K562 (cell line): ENCODE results near the gene KIF12. TPM values are rescaled to one million over a fixed set of nuclear protein-coding genes. Genes with fewer than 3 reads are reported as not detected.

ENCODE experiments used
- ATAC-seq: fragments of 200-7000 bp; cut with Tn5 transposase; 3 replicates; pipeline ENCODE4 v1.9.1; 2020; ENCODE audit warnings: moderate library complexity
- BruUV-seq: library from RNA; stranded (reverse); fragments of 400-500 nt; replicated peaks from 2 replicates; lab custom pipeline; 2021; lab: Mats Ljungman, UMichigan
- CTCF ChIA-PET: fragments of 300-600 bp; formaldehyde crosslinking; extraction: SDS; loops from one replicate; lab custom pipeline; 2021; ENCODE audit warnings: low intra/inter-chr PET ratio; lab: Yijun Ruan, JAX
- POLR2A ChIA-PET: fragments of 300-600, 350-650 bp; sonication (Branson Sonifier 250); formaldehyde crosslinking; extraction: SDS; loops from one replicate; lab custom pipeline; 2021; ENCODE audit warnings: antibody characterized with exemption, inconsistent platforms; lab: Yijun Ruan, JAX
- DNase-seq, 4 experiments: peaks; one replicate each; pipeline versions ENCODE4 v3.0.0 to v3.0.0-alpha.2; 2011 to 2018; ENCODE audit warnings: low spot score in 3 of 4, mixed read lengths in 3 of 4; ENCODE audit errors: extremely low read depth in 1 of 4
- FAIRE-seq: peaks from 2 replicates; lab custom pipeline; 2011; peaks lifted over from hg19 to GRCh38; lab: Jason Lieb, UNC
- H2AFZ ChIP-seq: 2 replicates; pipeline ENCODE4 v1.6.0; 2011; ENCODE audit warnings: low read depth, low read length, control low read depth, inconsistent platforms
- H3K27ac ChIP-seq: fragments of 200-600 bp; 3 replicates; pipeline ENCODE4 v1.8.0; 2011; ENCODE audit warnings: low read depth, mild to moderate bottlenecking, control low read depth, inconsistent platforms, low read length, moderate library complexity, mixed read lengths; ENCODE audit errors: extremely low read depth
- H3K27me3 ChIP-seq, 2 experiments: fragments of 300-600 bp in 1 of 2; 2 replicates in 1 of 2; 3 replicates in 1 of 2; pipeline versions ENCODE4 v1.6.0 to v1.8.0; 2011; ENCODE audit warnings: inconsistent platforms in 2 of 2, low read length in 2 of 2, mild to moderate bottlenecking in 1 of 2, mixed read lengths in 1 of 2, moderate library complexity in 1 of 2; ENCODE audit not compliant: control insufficient read depth in 2 of 2, insufficient read depth in 2 of 2
- H3K36me3 ChIP-seq: fragments of 300-600 bp; 3 replicates; pipeline ENCODE4 v1.8.0; 2011; ENCODE audit warnings: mild to moderate bottlenecking, low read length, inconsistent platforms; ENCODE audit not compliant: control insufficient read depth, insufficient read depth
- H3K4me1 ChIP-seq, 2 experiments: fragments of 200-600 bp in 1 of 2; replicated peaks in 1 of 2; 2 replicates in 1 of 2; 3 replicates in 1 of 2; pipeline versions ENCODE4 v1.5.1 to v1.8.0; 2011; ENCODE audit warnings: inconsistent platforms in 2 of 2, low read length in 2 of 2, mild to moderate bottlenecking in 1 of 2, mixed read lengths in 1 of 2, moderate library complexity in 1 of 2; ENCODE audit not compliant: control insufficient read depth in 2 of 2, insufficient read depth in 2 of 2
- H3K4me2 ChIP-seq: 2 replicates; pipeline ENCODE4 v1.6.1; 2011; ENCODE audit warnings: low read length, control low read depth, inconsistent platforms, mixed read lengths; ENCODE audit not compliant: insufficient read depth
- H3K4me3 ChIP-seq: fragments of 200-600 bp; sonication (generic), shearing (Covaris generic); 2 replicates; pipeline ENCODE4 v1.5.1; 2016; ENCODE audit warnings: control low read depth, inconsistent platforms
- H3K79me2 ChIP-seq: fragments of 200-600 bp; 3 replicates; pipeline ENCODE4 v1.8.0; 2011; ENCODE audit warnings: low read length, inconsistent platforms; ENCODE audit not compliant: control insufficient read depth, insufficient read depth
- H3K9ac ChIP-seq, 2 experiments: 2 replicates each; pipeline versions ENCODE4 v1.6.0 to v1.6.1; 2011; ENCODE audit warnings: low read depth in 2 of 2, low read length in 2 of 2, control low read depth in 1 of 2, inconsistent platforms in 1 of 2, mild to moderate bottlenecking in 1 of 2, mixed read lengths in 1 of 2; ENCODE audit not compliant: insufficient read depth in 1 of 2
- H3K9me1 ChIP-seq: one replicate; pipeline ENCODE4 v1.6.0; 2011; ENCODE audit warnings: inconsistent platforms, mild to moderate bottlenecking, low read length, moderate library complexity; ENCODE audit not compliant: control insufficient read depth, insufficient read depth
- H3K9me3 ChIP-seq: replicated peaks from 2 replicates; pipeline ENCODE4 v1.5.1; 2011; ENCODE audit warnings: low read depth, low read length, inconsistent platforms; ENCODE audit not compliant: control insufficient read depth, insufficient read depth
- H4K20me1 ChIP-seq: replicated peaks from 2 replicates; pipeline ENCODE4 v1.6.1; 2011; ENCODE audit warnings: low read length, inconsistent platforms, mixed read lengths; ENCODE audit not compliant: control insufficient read depth, insufficient read depth
- PHF21A ChIP-seq: fragments of 450-650 bp; IDR thresholded peaks from 2 replicates; pipeline ENCODE4 v1.6.1; 2017; ENCODE audit warnings: low read depth, borderline replicate concordance
- WGBS: fragments of 100-300 bp; shearing (Covaris generic); methylation state at CpG from one replicate; pipeline ENCODE4 v1.1.6; 2016; ENCODE audit warnings: low coverage, mixed read lengths; ENCODE audit not compliant: insufficient coverage; ENCODE audit errors: missing lambda C conversion rate; 5-methylcytosine and 5-hydroxymethylcytosine counted together
- in situ Hi-C: fragments of 300-500 bp; cut with MboI; formaldehyde crosslinking; loops from 4 replicates; pipeline ENCODE4 v1.15.0; 2018; ENCODE audit warnings: inconsistent platforms, mixed read lengths
- intact Hi-C: fragments of 100-400 bp; cut with micrococcal nuclease; formaldehyde crosslinking; loops from 2 replicates; pipeline ENCODE4 v1.14.2; 2022
- polyA plus RNA-seq, 8 experiments: library from polyadenylated mRNA; depleted of rRNA in 4 of 8; stranded (reverse) in 5 of 8; unstranded in 3 of 8; fragments of >200 nt; fragmentation: Nextera tagmentation in 2 of 8; fragmentation: Illumina TruSeq in 1 of 8; extraction: Ambion mirVana in 2 of 8; extraction: Trizol in 1 of 8; gene quantifications; 2 replicates each; pipeline versions ENCODE4 v1.2.1 to v1.2.3, GENCODE V29; 2011 to 2014; ENCODE audit warnings: inconsistent platforms in 1 of 8, missing spikeins in 1 of 8
- total RNA-seq, 7 experiments: library from RNA; depleted of rRNA in 6 of 7; stranded (reverse); fragments of >200 nt in 6 of 7; fragmentation: Illumina TruSeq in 2 of 7; extraction: Trizol in 2 of 7; gene quantifications; 2 replicates each; pipeline versions ENCODE4 v1.2.1 to v1.2.3, GENCODE V29; 2011 to 2021; ENCODE audit warnings: low replicate concordance in 1 of 7
- TF ChIP-seq, protein P1 (sequence below): IDR thresholded peaks from 2 replicates; pipeline ENCODE4 v1.6.1; 2016; ENCODE audit warnings: missing genetic modification characterization, missing compliant biosample characterization

Gene KIF12
- total and polyA plus RNA-seq, 9 of the 15 experiments (the other 6 are each of a cell fraction or from before 2014, with no cell fraction given), result not detected

- TF ChIP-seq, protein P1, sequence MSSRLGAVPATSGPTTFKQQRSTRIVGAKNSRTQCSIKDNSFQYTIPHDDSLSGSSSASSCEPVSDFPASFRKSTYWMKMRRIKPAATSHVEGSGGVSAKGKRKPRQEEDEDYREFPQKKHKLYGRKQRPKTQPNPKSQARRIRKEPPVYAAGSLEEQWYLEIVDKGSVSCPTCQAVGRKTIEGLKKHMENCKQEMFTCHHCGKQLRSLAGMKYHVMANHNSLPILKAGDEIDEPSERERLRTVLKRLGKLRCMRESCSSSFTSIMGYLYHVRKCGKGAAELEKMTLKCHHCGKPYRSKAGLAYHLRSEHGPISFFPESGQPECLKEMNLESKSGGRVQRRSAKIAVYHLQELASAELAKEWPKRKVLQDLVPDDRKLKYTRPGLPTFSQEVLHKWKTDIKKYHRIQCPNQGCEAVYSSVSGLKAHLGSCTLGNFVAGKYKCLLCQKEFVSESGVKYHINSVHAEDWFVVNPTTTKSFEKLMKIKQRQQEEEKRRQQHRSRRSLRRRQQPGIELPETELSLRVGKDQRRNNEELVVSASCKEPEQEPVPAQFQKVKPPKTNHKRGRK (tag), result peak; percentile 27; the same call in 1 of the 2 replicates
- no peak for TF ChIP-seq PHF21A
- Histone ChIP-seq H3K4me2 (no peak overlapping the region), H3K27me3 (peaks cover 3 to 29% of the 10 kb centered on the region in 2 experiments; a peak in 4 of 5 replicates), H3K9ac (no peak overlapping the region), H3K9me3 (no peaks in the 10 kb centered on the region), H3K27ac (no peak overlapping the region), H3K9me1 (no peaks in the 10 kb centered on the region), H3K4me3 (no peak overlapping the region), H4K20me1 (no peaks in the 10 kb centered on the region), H3K36me3 (no peaks in the 10 kb centered on the region), H3K4me1 (no peaks in the 10 kb centered on the region), H3K79me2 (no peaks in the 10 kb centered on the region), H2AFZ (no peak overlapping the region)
- WGBS, result 4% methylated on average over 11 of the region's 13 CpGs
- intact Hi-C loops (no loop called here), in situ Hi-C loops (no loop called here)
- FAIRE-seq, result no peak
- no peak for DNase-seq
- no peak for ATAC-seq
- no TSS peak for BruUV-seq
- POLR2A ChIA-PET, result interaction anchor here (1.0 kb wide), 1 partner anchor 9 kb away, joined by 3 read pairs; no protein-coding TSS in a partner anchor
- CTCF ChIA-PET, result no interaction called here
These were observed 27.4 kb upstream of the KIF12 start for GRCh38 chr9:114126247-114127060.
